HepG2 (cell line): ENCODE measurements around the gene OTOP3. TPM values are rescaled to one million over a fixed set of nuclear protein-coding genes. Genes with fewer than 3 reads are reported as not detected.

Experiments used
- ADNP ChIP-seq: sonication (generic); formaldehyde crosslinking; IDR thresholded peaks from 2 replicates; pipeline ENCODE4 v1.4.0; 2020; ENCODE audit warnings: missing genetic modification reagents
- CREB3 ChIP-seq: sonication (generic); formaldehyde crosslinking; IDR thresholded peaks from 2 replicates; pipeline ENCODE4 v1.5.0; 2020; ENCODE audit warnings: missing genetic modification reagents
- FLYWCH1 ChIP-seq: sonication (generic); formaldehyde crosslinking; IDR thresholded peaks from 2 replicates; pipeline ENCODE4 v1.8.1; 2023; ENCODE audit warnings: mild to moderate bottlenecking, missing genetic modification reagents
- FOXO1 ChIP-seq: sonication (generic); formaldehyde crosslinking; IDR thresholded peaks from 2 replicates; pipeline ENCODE4 v1.4.0; 2020; ENCODE audit warnings: missing genetic modification reagents
- HMGXB4 ChIP-seq, 2 experiments: sonication (generic) in 1 of 2; formaldehyde crosslinking in 1 of 2; IDR thresholded peaks; 2 replicates each; pipeline versions ENCODE4 v1.4.0 to v1.6.1; 2018 to 2020; ENCODE audit warnings: missing genetic modification reagents in 2 of 2, borderline replicate concordance in 1 of 2, low read depth in 1 of 2, mild to moderate bottlenecking in 1 of 2, missing biosample characterization in 1 of 2
- HNRNPLL ChIP-seq: fragments of 200-400 bp; formaldehyde crosslinking; IDR thresholded peaks from 2 replicates; pipeline ENCODE4 v1.6.1; 2017; ENCODE audit warnings: mild to moderate bottlenecking, low read depth, low read length; ENCODE audit not compliant: poor library complexity, severe bottlenecking
- KDM2A ChIP-seq: sonication (generic); formaldehyde crosslinking; IDR thresholded peaks from 2 replicates; pipeline ENCODE4 v1.4.0; 2020; ENCODE audit warnings: low read depth, missing genetic modification reagents, borderline replicate concordance
- MED13 ChIP-seq: sonication (generic); formaldehyde crosslinking; IDR thresholded peaks from 2 replicates; pipeline ENCODE4 v1.5.0; 2020; ENCODE audit warnings: missing genetic modification reagents
- MXD1 ChIP-seq: sonication (generic); formaldehyde crosslinking; IDR thresholded peaks from 2 replicates; pipeline ENCODE4 v1.4.0; 2020; ENCODE audit warnings: mild to moderate bottlenecking, missing genetic modification reagents
- NR0B2 ChIP-seq: sonication (generic); formaldehyde crosslinking; IDR thresholded peaks from 2 replicates; pipeline ENCODE4 v1.4.0; 2020; ENCODE audit warnings: mild to moderate bottlenecking, missing genetic modification reagents
- PHB2 ChIP-seq: fragments of 450-650 bp; IDR thresholded peaks from 2 replicates; pipeline ENCODE4 v1.6.1; 2018; ENCODE audit not compliant: partially characterized antibody
- RAD21 ChIP-seq: fragments of 450-650 bp; formaldehyde crosslinking; IDR thresholded peaks from 2 replicates; pipeline ENCODE4 v1.5.0; 2020; ENCODE audit warnings: mild to moderate bottlenecking
- TEAD3 ChIP-seq: optimal IDR thresholded peaks from 2 replicates; pipeline ENCODE3; 2016; ENCODE audit warnings: borderline replicate concordance
- TFDP1 ChIP-seq: IDR thresholded peaks from 2 replicates; pipeline ENCODE4 v1.6.1; 2016; ENCODE audit warnings: missing compliant biosample characterization, missing genetic modification reagents, borderline replicate concordance
- THAP11 ChIP-seq: IDR thresholded peaks from 2 replicates; pipeline ENCODE4 v1.6.1; 2016; ENCODE audit warnings: missing biosample characterization, missing genetic modification reagents
- THAP7 ChIP-seq: sonication (generic); formaldehyde crosslinking; IDR thresholded peaks from 2 replicates; pipeline ENCODE4 v1.8.1; 2023; ENCODE audit warnings: mild to moderate bottlenecking, missing genetic modification reagents
- XRCC5 ChIP-seq: fragments of 200-400 bp; formaldehyde crosslinking; optimal IDR thresholded peaks from 2 replicates; pipeline ENCODE3; 2017; ENCODE audit warnings: mild to moderate bottlenecking, low read length
- ZNF382 ChIP-seq: sonication (generic); formaldehyde crosslinking; IDR thresholded peaks from 2 replicates; pipeline ENCODE4 v1.5.0; 2020; ENCODE audit warnings: missing genetic modification reagents, mild to moderate bottlenecking, borderline replicate concordance
- ZNF432 ChIP-seq: sonication (generic); formaldehyde crosslinking; IDR thresholded peaks from 2 replicates; pipeline ENCODE4 v1.5.0; 2020; ENCODE audit warnings: missing genetic modification reagents, mild to moderate bottlenecking, borderline replicate concordance
- ZNF451 ChIP-seq: sonication (generic); formaldehyde crosslinking; IDR thresholded peaks from 2 replicates; pipeline ENCODE4 v1.5.0; 2020; ENCODE audit warnings: mild to moderate bottlenecking, missing genetic modification reagents
- ZNF652 ChIP-seq: IDR thresholded peaks from 2 replicates; pipeline ENCODE4 v1.6.1; 2016; ENCODE audit warnings: low read depth, borderline replicate concordance
- ZNF792 ChIP-seq: IDR thresholded peaks from 2 replicates; pipeline ENCODE4 v1.6.1; 2016
- polyA plus RNA-seq, 8 experiments: library from polyadenylated mRNA; depleted of rRNA in 3 of 8; stranded (reverse) in 7 of 8; unstranded in 1 of 8; fragments of >200 nt; fragmentation: Illumina TruSeq in 4 of 8; extraction: Trizol in 4 of 8; gene quantifications; 2 replicates each; pipeline versions ENCODE4 v1.2.1 to v1.2.3, GENCODE V29; 2011 to 2016; ENCODE audit warnings: low read depth in 4 of 8, missing spikeins in 1 of 8, mixed read lengths in 1 of 8; ENCODE audit not compliant: insufficient read depth in 1 of 8
- total RNA-seq, 5 experiments: library from RNA; depleted of rRNA; stranded (reverse); fragments of >200 nt; fragmentation: Illumina TruSeq; extraction: Trizol; gene quantifications; 2 replicates each; pipeline ENCODE4 v1.2.3, GENCODE V29; 2016; ENCODE audit warnings: low read depth in 1 of 5

OTOP3 gene
- total and polyA plus RNA-seq, 2 of the 13 experiments (the other 11 are each of a cell fraction or from before 2014, with no cell fraction given), result not detected

- TF ChIP-seq ADNP (CRISPR knock-in tag) (no peak), RAD21 (CRISPR knock-in tag) (peak; percentile 82), ZNF451 (CRISPR knock-in tag) (peak; percentile 44; the same call in 1 of the 2 replicates), ZNF432 (CRISPR knock-in tag) (no peak), ZNF652 (CRISPR knock-in tag) (no peak), XRCC5 (peak; percentile 59), MED13 (CRISPR knock-in tag) (no peak), HNRNPLL (peak; percentile 46), KDM2A (CRISPR knock-in tag) (peak; percentile 54; the same call in 1 of the 2 replicates), TEAD3 (no peak), HMGXB4 (CRISPR knock-in tag; IDR thresholded peaks at IDR 0.05; ENCODE audit: borderline replicate concordance in 1 of 2, low read depth in 1 of 2) (0 out of 4 replicates have a peak, but pooled peaks of 1 of the 2 experiments have one; percentile 27), CREB3 (no peak), ZNF792 (CRISPR knock-in tag) (0 out of 2 replicates have a peak, but pooled peaks have one; percentile 40), NR0B2 (CRISPR knock-in tag) (no peak), THAP7 (CRISPR knock-in tag) (0 out of 2 replicates have a peak, but pooled peaks have one; percentile 27), FLYWCH1 (CRISPR knock-in tag) (no peak), FOXO1 (CRISPR knock-in tag) (0 out of 2 replicates have a peak, but pooled peaks have one; percentile 14), THAP11 (CRISPR knock-in tag) (no peak), PHB2 (no peak), TFDP1 (CRISPR knock-in tag) (peak; percentile 71; the same call in 1 of the 2 replicates), ZNF382 (no peak), MXD1 (peak; percentile 53; the same call in 1 of the 2 replicates)
These were observed 16.0 kb upstream of the OTOP3 start (continued) for GRCh38 chr17:74919440-74920305.
